Right atrium auricular region (tissue), 2 donors: ENCODE results near the gene EXOC3L1. TPM values are rescaled to one million over a fixed set of nuclear protein-coding genes. Genes with fewer than 3 reads are reported as not detected.

Source experiments
- DNase-seq: peaks from one replicate; pipeline ENCODE4 v3.0.0-alpha.2; 2019; ENCODE audit warnings: low spot score
- H3K27ac ChIP-seq, 2 donors: fragments of 200-600 bp; sonication (generic); 1 replicate in 1 of 2; 2 replicates in 1 of 2; pipeline ENCODE4 v1.5.1; 2016 to 2019
- H3K27me3 ChIP-seq, 2 donors: fragments of 200-600 bp; sonication (generic); one replicate each; pipeline versions ENCODE4 v1.5.1 to v1.6.0; 2017 to 2019
- H3K36me3 ChIP-seq: fragments of 200-600 bp; sonication (generic); one replicate; pipeline ENCODE4 v1.5.1; 2016
- H3K4me1 ChIP-seq, 2 donors: fragments of 200-600 bp; sonication (generic); one replicate each; pipeline versions ENCODE4 v1.5.1 to v1.6.0; 2017 to 2019
- H3K4me3 ChIP-seq, 2 donors: fragments of 200-600 bp; sonication (generic); 1 replicate in 1 of 2; 2 replicates in 1 of 2; pipeline ENCODE4 v1.5.1; 2017 to 2019; ENCODE audit warnings: mild to moderate bottlenecking in 1 of 2, moderate library complexity in 1 of 2
- H3K9me3 ChIP-seq, 2 donors: fragments of 200-600 bp; sonication (generic); one replicate each; pipeline ENCODE4 v1.5.1; 2019
- total RNA-seq, 2 donors: library from RNA; depleted of rRNA; stranded (reverse); fragments of >200 nt; gene quantifications; one replicate each; pipeline ENCODE4 v1.1.0, GENCODE V29; 2016
- TF ChIP-seq, protein P1 (sequence below), 2 donors: fragments of 200-600 bp; sonication (generic); IDR thresholded peaks; one replicate each; pipeline ENCODE4 v1.5.1; 2019; ENCODE audit warnings: antibody characterized with exemption in 2 of 2

The EXOC3L1 gene
- total RNA-seq, 2 donors from 2014 or later, result 2.2 to 2.5 TPM

DNA sequence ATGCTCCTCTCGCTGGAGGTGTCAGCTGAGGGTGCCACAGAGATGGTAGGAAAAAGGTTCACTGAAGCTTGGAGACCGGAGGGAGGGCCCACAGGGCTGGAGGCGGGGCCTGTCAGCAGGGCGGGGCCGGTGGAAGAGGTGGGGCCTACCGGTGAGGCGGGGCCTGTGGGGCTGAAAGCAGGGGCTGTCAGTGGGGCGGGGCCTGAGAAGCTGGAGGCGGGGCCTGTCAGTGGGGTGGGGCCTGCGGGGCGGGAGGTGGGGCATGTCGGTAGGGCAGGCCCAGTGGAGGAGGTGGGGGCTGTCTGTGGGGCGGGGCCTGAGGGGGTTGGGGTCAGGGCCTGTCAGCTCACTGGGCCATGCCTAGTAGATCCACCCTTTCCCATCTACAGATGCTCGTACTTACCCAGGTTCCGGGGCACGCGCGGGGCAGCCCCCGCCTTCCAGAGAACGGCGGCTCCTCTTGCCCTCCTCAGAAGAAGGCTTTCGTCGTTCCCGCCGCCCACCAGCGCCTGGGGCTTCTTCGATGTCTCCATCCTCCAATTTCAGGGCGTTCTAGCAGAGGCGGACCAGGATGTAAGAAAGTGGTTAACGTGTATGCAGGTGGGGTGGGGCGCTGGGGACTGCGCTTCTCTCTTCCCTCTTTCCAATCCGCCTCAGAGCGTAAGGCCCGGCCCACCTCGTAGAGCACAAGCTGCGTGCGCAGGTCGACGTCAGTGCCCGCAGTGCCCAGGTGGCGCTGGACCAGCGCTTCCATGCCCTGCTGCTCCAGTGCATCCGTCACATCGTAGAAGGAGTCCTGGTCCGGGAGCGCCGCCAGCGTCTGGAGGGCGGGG is 46.8 kb upstream of the EXOC3L1 start:
- Histone ChIP-seq H3K4me3 (no peak overlapping the region), H3K4me1 (peaks cover 0 to 21% of the 10 kb centered on the region in 2 donors), H3K9me3 (no peaks in the 10 kb centered on the region), H3K27ac (no peak overlapping the region), H3K36me3 (peaks cover 78% of the 10 kb centered on the region), H3K27me3 (no peaks in the 10 kb centered on the region)
- no peak for DNase-seq
- TF ChIP-seq, protein P1, sequence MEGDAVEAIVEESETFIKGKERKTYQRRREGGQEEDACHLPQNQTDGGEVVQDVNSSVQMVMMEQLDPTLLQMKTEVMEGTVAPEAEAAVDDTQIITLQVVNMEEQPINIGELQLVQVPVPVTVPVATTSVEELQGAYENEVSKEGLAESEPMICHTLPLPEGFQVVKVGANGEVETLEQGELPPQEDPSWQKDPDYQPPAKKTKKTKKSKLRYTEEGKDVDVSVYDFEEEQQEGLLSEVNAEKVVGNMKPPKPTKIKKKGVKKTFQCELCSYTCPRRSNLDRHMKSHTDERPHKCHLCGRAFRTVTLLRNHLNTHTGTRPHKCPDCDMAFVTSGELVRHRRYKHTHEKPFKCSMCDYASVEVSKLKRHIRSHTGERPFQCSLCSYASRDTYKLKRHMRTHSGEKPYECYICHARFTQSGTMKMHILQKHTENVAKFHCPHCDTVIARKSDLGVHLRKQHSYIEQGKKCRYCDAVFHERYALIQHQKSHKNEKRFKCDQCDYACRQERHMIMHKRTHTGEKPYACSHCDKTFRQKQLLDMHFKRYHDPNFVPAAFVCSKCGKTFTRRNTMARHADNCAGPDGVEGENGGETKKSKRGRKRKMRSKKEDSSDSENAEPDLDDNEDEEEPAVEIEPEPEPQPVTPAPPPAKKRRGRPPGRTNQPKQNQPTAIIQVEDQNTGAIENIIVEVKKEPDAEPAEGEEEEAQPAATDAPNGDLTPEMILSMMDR (IDR thresholded peaks at IDR 0.05), result no peak

GRCh38 chr16:67235816-67236562 is 46.1 kb upstream of the EXOC3L1 start:
- no peak overlapping the region for H3K27ac ChIP-seq
- H3K27me3 ChIP-seq, result no peaks in the 10 kb centered on the region
- no peaks in the 10 kb centered on the region for H3K9me3 ChIP-seq
- peaks cover 0 to 13% of the 10 kb centered on the region in 2 donors for H3K4me1 ChIP-seq
- peaks cover 86% of the 10 kb centered on the region for H3K36me3 ChIP-seq
- DNase-seq, result no peak
- no peak overlapping the region for H3K4me3 ChIP-seq
- TF ChIP-seq, protein P1 (IDR thresholded peaks at IDR 0.05), result no peak

DNA sequence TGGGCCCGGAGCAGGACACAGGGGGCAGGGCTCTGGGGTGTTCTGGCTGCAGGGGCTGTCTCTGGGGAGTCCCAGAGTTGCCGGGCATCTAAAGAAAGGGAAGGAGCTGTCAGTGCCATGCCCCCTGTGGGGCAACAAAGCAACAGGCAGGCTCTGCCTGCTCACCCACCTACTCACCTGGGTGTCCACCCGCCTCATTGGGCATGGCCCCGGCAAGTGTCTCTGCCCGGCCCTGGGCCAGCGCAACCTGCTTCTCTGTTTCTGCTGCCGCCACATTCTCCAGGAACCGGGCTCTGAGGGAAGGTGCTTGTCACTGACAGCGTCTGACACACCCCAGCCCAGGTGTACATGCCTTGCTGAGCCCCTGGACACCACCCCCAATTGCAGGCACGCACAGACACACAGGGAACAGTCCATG is 44.3 kb upstream of the EXOC3L1 start:
- Histone ChIP-seq H3K27me3 (no peaks in the 10 kb centered on the region), H3K27ac (no peak overlapping the region), H3K36me3 (peaks cover 97% of the 10 kb centered on the region), H3K4me1 (no peaks in the 10 kb centered on the region), H3K9me3 (no peaks in the 10 kb centered on the region), H3K4me3 (no peak overlapping the region)
- TF ChIP-seq, protein P1 (IDR thresholded peaks at IDR 0.05), result no peak
- DNase-seq, result no peak

DNA sequence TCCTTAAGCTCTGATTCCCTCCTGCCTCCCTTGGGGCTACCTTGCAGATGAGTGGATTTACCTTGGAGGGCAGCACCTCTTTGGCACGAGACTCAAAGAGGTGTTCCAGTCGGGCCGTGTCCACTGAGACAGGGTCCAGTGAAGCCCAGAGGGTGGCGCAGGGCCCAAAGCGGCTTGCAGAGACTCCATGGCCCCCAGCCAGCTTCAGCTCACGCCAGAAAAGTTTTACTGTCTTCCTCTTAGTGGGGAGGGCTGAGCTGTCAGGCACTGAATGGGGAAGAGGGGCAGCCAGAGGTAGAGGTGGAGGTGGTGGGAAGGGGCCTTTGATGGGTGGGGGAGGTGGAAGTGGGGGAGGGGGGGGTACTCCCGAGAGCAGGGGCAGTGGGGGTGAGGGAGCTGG is 43.7 kb upstream of the EXOC3L1 start:
- Histone ChIP-seq H3K27me3 (no peaks in the 10 kb centered on the region), H3K27ac (no peak overlapping the region), H3K4me3 (no peak overlapping the region), H3K4me1 (no peaks in the 10 kb centered on the region), H3K36me3 (peaks cover 97% of the 10 kb centered on the region), H3K9me3 (no peaks in the 10 kb centered on the region)
- no peak for DNase-seq
- TF ChIP-seq, protein P1 (IDR thresholded peaks at IDR 0.05), result no peak

DNA sequence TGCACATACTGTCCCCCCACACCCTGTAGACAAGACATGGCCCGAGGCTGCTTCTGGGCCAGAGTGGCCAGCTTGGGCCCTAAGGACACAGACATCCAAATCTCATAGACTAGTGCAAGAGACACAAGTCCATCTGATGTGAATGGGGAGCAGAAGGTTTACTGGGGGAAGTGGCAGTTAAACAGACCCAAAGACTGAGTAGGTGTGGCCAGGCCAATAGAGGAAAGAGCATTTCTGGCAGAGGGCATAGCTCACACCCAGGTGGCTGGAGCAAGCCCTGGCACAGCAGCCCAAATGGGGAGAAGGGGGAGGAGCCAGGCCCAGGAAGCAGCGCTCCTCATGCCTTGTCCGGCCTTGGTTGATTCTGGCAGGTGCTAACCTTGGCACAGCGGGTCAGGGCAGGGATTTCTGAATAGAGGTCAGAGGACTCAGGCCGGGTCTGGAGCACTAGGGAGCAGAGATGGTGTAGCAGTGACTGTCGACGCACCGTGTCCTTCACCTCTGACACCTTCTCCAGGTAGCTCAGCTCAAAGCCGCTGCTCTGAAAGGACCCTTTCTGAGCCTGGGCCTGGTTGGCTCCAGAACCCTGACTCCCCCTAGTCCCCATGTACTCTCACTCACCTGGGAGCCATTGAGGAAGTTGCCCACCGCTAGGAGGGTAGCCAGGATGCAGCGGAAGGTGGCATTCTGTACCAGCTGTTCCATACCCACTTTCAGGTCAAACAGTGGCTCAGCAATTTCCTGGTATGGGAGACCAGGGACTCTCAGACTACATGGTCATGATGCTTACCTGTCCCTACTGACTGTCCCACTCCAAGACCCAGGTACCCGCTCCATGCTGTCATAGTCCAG is 41.1 kb upstream of the EXOC3L1 start:
- H3K4me1 ChIP-seq, result peaks cover 0 to 15% of the 10 kb centered on the region in 2 donors
- TF ChIP-seq, protein P1 (IDR thresholded peaks at IDR 0.05), result no peak
- H3K4me3 ChIP-seq, result no peak overlapping the region
- H3K36me3 ChIP-seq, result peaks cover 77% of the 10 kb centered on the region
- no peak overlapping the region for H3K27ac ChIP-seq
- DNase-seq, result no peak
- no peaks in the 10 kb centered on the region for H3K9me3 ChIP-seq
- no peaks in the 10 kb centered on the region for H3K27me3 ChIP-seq
